ENCODE measurements around the gene BANF2.

BANF2 gene

GRCh38 chr20:17654649-17655285 lies 45.0 kb upstream of the BANF2 start:
- H3K9ac ChIP-seq (ENCODE audit: low read length), result no peak overlapping the region
- H3K4me2 ChIP-seq (ENCODE audit: low read depth, low read length), result no peak overlapping the region
- H3K27me3 ChIP-seq (replicated peaks; ENCODE audit: insufficient read depth, low read length), result no peaks in the 10 kb centered on the region
- no peaks in the 10 kb centered on the region for H3K4me1 ChIP-seq (ENCODE audit: low read length)
- no peaks in the 10 kb centered on the region for H3K9me3 ChIP-seq (replicated peaks; ENCODE audit: insufficient read depth, low read length)
- peaks cover 100% of the 10 kb centered on the region for H3K79me2 ChIP-seq (ENCODE audit: low read length)
- H2AFZ ChIP-seq (ENCODE audit: low read length), result no peak overlapping the region
- H3K4me3 ChIP-seq (ENCODE audit: low read length), result no peak overlapping the region
- DNase-seq, result no peak
- H3K9me2 ChIP-seq (replicated peaks; ENCODE audit: insufficient read depth, low read length), result no peaks in the 10 kb centered on the region
- H4K20me1 ChIP-seq (ENCODE audit: insufficient read depth, low read length), result peaks cover 54% of the 10 kb centered on the region
- H3F3A ChIP-seq (ENCODE audit: insufficient read depth, low read length), result no peaks in the 10 kb centered on the region; the same call in none of the 2 replicates
- peak; percentile 47 for TF ChIP-seq CTCF (IDR thresholded peaks at IDR 0.05; ENCODE audit: low read length)
- TF ChIP-seq EZH2 (optimal IDR thresholded peaks at IDR 0.05; ENCODE audit: low read depth, low read length), result no peak
- peaks cover 22% of the 10 kb centered on the region for H3K36me3 ChIP-seq (replicated peaks; ENCODE audit: insufficient read depth, low read length)
- H3K27ac ChIP-seq (ENCODE audit: low read length), result no peak overlapping the region

- no peaks in the 10 kb centered on the region for H3K9me2 ChIP-seq (replicated peaks; ENCODE audit: insufficient read depth, low read length)
- H3F3A ChIP-seq (ENCODE audit: insufficient read depth, low read length), result no peaks in the 10 kb centered on the region; the same call in none of the 2 replicates
- no peak overlapping the region for H3K9ac ChIP-seq (ENCODE audit: low read length)
- H3K9me3 ChIP-seq (replicated peaks; ENCODE audit: insufficient read depth, low read length), result no peaks in the 10 kb centered on the region
- H3K36me3 ChIP-seq (replicated peaks; ENCODE audit: insufficient read depth, low read length), result peaks cover 27% of the 10 kb centered on the region
- no peaks in the 10 kb centered on the region for H3K4me1 ChIP-seq (ENCODE audit: low read length)
- TF ChIP-seq CTCF (IDR thresholded peaks at IDR 0.05; ENCODE audit: low read length) (no peak), EZH2 (optimal IDR thresholded peaks at IDR 0.05; ENCODE audit: low read depth, low read length) (no peak), EZH2phosphoT487 (IDR thresholded peaks at IDR 0.05; ENCODE audit: low read length) (no peak)
- no peak overlapping the region for H3K4me2 ChIP-seq (ENCODE audit: low read depth, low read length)
- H2AFZ ChIP-seq (ENCODE audit: low read length), result no peak overlapping the region
- H3K27me3 ChIP-seq (replicated peaks; ENCODE audit: insufficient read depth, low read length), result no peaks in the 10 kb centered on the region
- H3K4me3 ChIP-seq (ENCODE audit: low read length), result no peak overlapping the region
- no peak overlapping the region for H3K27ac ChIP-seq (ENCODE audit: low read length)
- H4K20me1 ChIP-seq (ENCODE audit: insufficient read depth, low read length), result peaks cover 54% of the 10 kb centered on the region
- H3K79me2 ChIP-seq (ENCODE audit: low read length), result peaks cover 100% of the 10 kb centered on the region
- no peak for DNase-seq
These were observed 44.5 kb upstream of the BANF2 start for GRCh38 chr20:17655286-17655651.

- Histone ChIP-seq H3K4me1 (ENCODE audit: low read length) (no peaks in the 10 kb centered on the region), H3K36me3 (replicated peaks; ENCODE audit: insufficient read depth, low read length) (peaks cover 27% of the 10 kb centered on the region; the same call in 1 of the 2 replicates), H3K4me3 (ENCODE audit: low read length) (no peak overlapping the region), H3K27ac (ENCODE audit: low read length) (no peak overlapping the region), H3K9me3 (replicated peaks; ENCODE audit: insufficient read depth, low read length) (no peaks in the 10 kb centered on the region), H2AFZ (ENCODE audit: low read length) (no peak overlapping the region), H3K4me2 (ENCODE audit: low read depth, low read length) (no peak overlapping the region), H4K20me1 (ENCODE audit: insufficient read depth, low read length) (peaks cover 54% of the 10 kb centered on the region), H3K9ac (ENCODE audit: low read length) (no peak overlapping the region), H3K9me2 (replicated peaks; ENCODE audit: insufficient read depth, low read length) (no peaks in the 10 kb centered on the region), H3K27me3 (replicated peaks; ENCODE audit: insufficient read depth, low read length) (no peaks in the 10 kb centered on the region), H3K79me2 (ENCODE audit: low read length) (peaks cover 100% of the 10 kb centered on the region), H3F3A (ENCODE audit: insufficient read depth, low read length) (no peaks in the 10 kb centered on the region; the same call in none of the 2 replicates)
- DNase-seq, result no peak
- no peak for TF ChIP-seq CTCF (IDR thresholded peaks at IDR 0.05; ENCODE audit: low read length)
- TF ChIP-seq EZH2phosphoT487 (IDR thresholded peaks at IDR 0.05; ENCODE audit: low read length), result no peak
- no peak for TF ChIP-seq EZH2 (optimal IDR thresholded peaks at IDR 0.05; ENCODE audit: low read depth, low read length)
These were observed 43.8 kb upstream of the BANF2 start for GRCh38 chr20:17655865-17656479.
